Measurements from ENCODE around the gene RND2. TPM values are rescaled to one million over a fixed set of nuclear protein-coding genes. Genes with fewer than 3 reads are reported as not detected.

The RND2 gene
- total and polyA plus RNA-seq, 9 of the 15 experiments (the other 6 are each of a cell fraction or from before 2014, with no cell fraction given) = 0.15 to 1.9 (median 0.98) TPM

DNA sequence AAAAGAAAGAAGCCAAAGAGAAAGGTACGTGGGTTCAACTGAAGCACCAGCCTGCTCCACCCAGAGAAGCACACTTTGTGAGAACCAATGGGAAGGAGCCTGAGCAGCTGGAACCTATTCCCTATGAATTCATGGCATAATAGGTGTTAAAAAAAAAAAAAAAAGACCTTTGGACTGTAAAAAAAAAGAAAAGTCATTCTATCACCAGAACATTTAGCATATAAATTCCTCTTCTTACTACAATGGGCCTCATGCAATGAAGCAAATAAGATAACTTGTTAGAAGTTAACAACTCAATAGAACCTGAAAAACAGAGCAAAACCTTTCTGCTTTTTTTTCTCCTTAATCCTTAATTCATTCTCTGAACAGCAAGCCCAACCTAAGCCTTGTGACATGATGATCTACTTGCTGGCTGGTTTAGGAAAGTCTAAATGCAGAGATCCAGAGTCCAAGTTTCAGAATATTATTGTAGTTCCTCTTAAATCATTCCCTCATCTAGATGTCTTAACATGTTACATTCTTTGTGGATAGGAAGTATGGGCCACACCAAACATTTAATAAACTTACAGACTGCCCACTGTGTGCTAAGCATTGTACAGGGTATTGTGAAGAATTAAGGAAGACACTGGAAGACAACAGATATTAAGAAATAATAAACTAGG, 54.7 kb downstream of the RND2 start:
- TF ChIP-seq SP1 (CRISPR knock-in tag; IDR thresholded peaks at IDR 0.05) = no peak
- TF ChIP-seq KAT8 (IDR thresholded peaks at IDR 0.05; ENCODE audit: low read depth) = no peak
- no peak for TF ChIP-seq GATAD2B (IDR thresholded peaks at IDR 0.05; ENCODE audit: borderline replicate concordance)
- no peak for TF ChIP-seq RBM14 (IDR thresholded peaks at IDR 0.05; ENCODE audit: borderline replicate concordance, insufficient read depth, low read depth, low read length)
- TF ChIP-seq KLF16 (IDR thresholded peaks at IDR 0.05) = no peak
- TF ChIP-seq ZNF165 (CRISPR knock-in tag; IDR thresholded peaks at IDR 0.05; ENCODE audit: borderline replicate concordance) = no peak
- TF ChIP-seq CREB1 (IDR thresholded peaks at IDR 0.05) = no peak
- TF ChIP-seq CREB1 (CRISPR knock-in tag; IDR thresholded peaks at IDR 0.05) = no peak
- no TSS peak for BruUV-seq (replicated peaks)
- CTCF ChIA-PET (ENCODE audit: low intra/inter-chr PET ratio) = interaction anchor here (0.7 kb wide), 1 partner anchor 242 kb away, joined by 4 read pairs; no protein-coding TSS in a partner anchor
- DNase-seq (ENCODE audit: extremely low read depth in 1 of 4, low spot score in 3 of 4) = no peak
- ATAC-seq = no peak
- H2AFZ ChIP-seq (ENCODE audit: low read depth, low read length) = no peak overlapping the region
- no peaks in the 10 kb centered on the region for H4K20me1 ChIP-seq (replicated peaks; ENCODE audit: control insufficient read depth, insufficient read depth, low read length)
- H3K4me2 ChIP-seq (ENCODE audit: insufficient read depth, low read length) = no peak overlapping the region
- FAIRE-seq = no peak
- no peak overlapping the region for H3K27ac ChIP-seq (ENCODE audit: extremely low read depth, low read depth, low read length)
- no peaks in the 10 kb centered on the region for H3K27me3 ChIP-seq (ENCODE audit: control insufficient read depth in 2 of 2, insufficient read depth in 2 of 2, low read length in 2 of 2)
- H3K9me1 ChIP-seq (ENCODE audit: control insufficient read depth, insufficient read depth, low read length) = no peaks in the 10 kb centered on the region
- H3K4me1 ChIP-seq (replicated peaks in 1 of 2; ENCODE audit: control insufficient read depth in 2 of 2, insufficient read depth in 2 of 2, low read length in 2 of 2) = no peaks in the 10 kb centered on the region; a peak in 1 of 5 replicates
- H3K4me3 ChIP-seq = no peak overlapping the region
- no peak overlapping the region for H3K9ac ChIP-seq (ENCODE audit: insufficient read depth in 1 of 2, low read depth in 2 of 2, low read length in 2 of 2)
- POLR2A ChIA-PET = interaction anchor here (1.2 to 1.6 kb wide), 2 partner anchors 8 to 11 kb away, joined by 3 to 5 read pairs; no protein-coding TSS in a partner anchor
- H3K36me3 ChIP-seq (ENCODE audit: control insufficient read depth, insufficient read depth, low read length) = peaks cover 50% of the 10 kb centered on the region; the same call in 2 of the 3 replicates
- H3K79me2 ChIP-seq (ENCODE audit: control insufficient read depth, insufficient read depth, low read length) = no peaks in the 10 kb centered on the region
- in situ Hi-C loops (cut with MboI) (no loop called here), intact Hi-C loops (cut with micrococcal nuclease) (no loop called here)
- H3K9me3 ChIP-seq (replicated peaks; ENCODE audit: control insufficient read depth, insufficient read depth, low read depth, low read length) = no peaks in the 10 kb centered on the region
- WGBS (ENCODE audit: insufficient coverage, low coverage, missing lambda C conversion rate) = no CpG with 5 or more reads among the region's 1 CpG

Other genes with a start within 250 kb of the RND2 start
Only the 7 nearest of the 19 such genes appear.
- 65.3 and 68.6 TPM in 2 replicates for gene AARSD1, start 60.8 kb upstream of the RND2 start, total RNA-seq (2014; rRNA removed)
- 57.8 and 61.9 TPM in 2 replicates for gene AARSD1, start 60.8 kb upstream of the RND2 start, total RNA-seq (2014; rRNA removed; fragmentation: Illumina TruSeq; extraction: Trizol)
- 56.9 and 57.4 TPM in 2 replicates for gene AARSD1, start 60.8 kb upstream of the RND2 start, total RNA-seq (2015; rRNA removed; fragmentation: Illumina TruSeq; extraction: Trizol)
- gene AARSD1, start 60.8 kb upstream of the RND2 start, total RNA-seq (2021) = 56.8 and 60.7 TPM in 2 replicates
- 58.1 and 98.5 TPM in 2 replicates for gene AARSD1, start 60.8 kb upstream of the RND2 start, polyA plus RNA-seq (2011; rRNA removed)
- 67.8 and 75.1 TPM in 2 replicates for gene AARSD1, start 60.8 kb upstream of the RND2 start, polyA plus RNA-seq (2014; fragmentation: Illumina TruSeq; extraction: Trizol)
- 10 to 100 TPM; 51.7 to 91.5 TPM for gene AARSD1, start 60.8 kb upstream of the RND2 start, polyA plus RNA-seq (2014; fragmentation: Nextera tagmentation; extraction: Ambion mirVana)
- 96.2 and 97.9 TPM in 2 replicates for gene AARSD1, start 60.8 kb upstream of the RND2 start, polyA plus RNA-seq (2014; rRNA removed)
- gene PTGES3L, start 45.2 kb upstream of the RND2 start, total RNA-seq (2014; rRNA removed) = 6.0 and 12.2 TPM in 2 replicates
- gene PTGES3L, start 45.2 kb upstream of the RND2 start, total RNA-seq (2014; rRNA removed; fragmentation: Illumina TruSeq; extraction: Trizol) = 8.8 and 9.0 TPM in 2 replicates
- gene PTGES3L, start 45.2 kb upstream of the RND2 start, total RNA-seq (2015; rRNA removed; fragmentation: Illumina TruSeq; extraction: Trizol) = 6.8 and 7.8 TPM in 2 replicates
- 8.2 and 9.6 TPM in 2 replicates for gene PTGES3L, start 45.2 kb upstream of the RND2 start, total RNA-seq (2021)
- 5.5 and 7.7 TPM in 2 replicates for gene PTGES3L, start 45.2 kb upstream of the RND2 start, polyA plus RNA-seq (2011; rRNA removed)
- 11.8 and 12.1 TPM in 2 replicates for gene PTGES3L, start 45.2 kb upstream of the RND2 start, polyA plus RNA-seq (2014; fragmentation: Illumina TruSeq; extraction: Trizol)
- gene PTGES3L, start 45.2 kb upstream of the RND2 start, polyA plus RNA-seq (2014; fragmentation: Nextera tagmentation; extraction: Ambion mirVana) = 10 to 100 TPM; 11.5 to 16.0 TPM
- gene PTGES3L, start 45.2 kb upstream of the RND2 start, polyA plus RNA-seq (2014; rRNA removed) = 10.9 and 14.5 TPM in 2 replicates
- gene RUNDC1, start 44.7 kb upstream of the RND2 start, total RNA-seq (2014; rRNA removed) = 9.4 and 12.0 TPM in 2 replicates
- 6.3 and 6.6 TPM in 2 replicates for gene RUNDC1, start 44.7 kb upstream of the RND2 start, total RNA-seq (2014; rRNA removed; fragmentation: Illumina TruSeq; extraction: Trizol)
- 9.0 and 9.4 TPM in 2 replicates for gene RUNDC1, start 44.7 kb upstream of the RND2 start, total RNA-seq (2015; rRNA removed; fragmentation: Illumina TruSeq; extraction: Trizol)
- 11.1 and 12.5 TPM in 2 replicates for gene RUNDC1, start 44.7 kb upstream of the RND2 start, total RNA-seq (2021)
- gene RUNDC1, start 44.7 kb upstream of the RND2 start, polyA plus RNA-seq (2011; rRNA removed) = 8.1 and 10.5 TPM in 2 replicates
- 10.5 and 12.6 TPM in 2 replicates for gene RUNDC1, start 44.7 kb upstream of the RND2 start, polyA plus RNA-seq (2014; fragmentation: Illumina TruSeq; extraction: Trizol)
- gene RUNDC1, start 44.7 kb upstream of the RND2 start, polyA plus RNA-seq (2014; fragmentation: Nextera tagmentation; extraction: Ambion mirVana) = 1 to 10 TPM; 3.4 to 3.6 TPM
- gene RUNDC1, start 44.7 kb upstream of the RND2 start, polyA plus RNA-seq (2014; rRNA removed) = 8.3 and 8.8 TPM in 2 replicates
- 2,067 and 2,551 TPM in 2 replicates for gene RPL27, start 26.8 kb upstream of the RND2 start, total RNA-seq (2014; rRNA removed)
- gene RPL27, start 26.8 kb upstream of the RND2 start, total RNA-seq (2014; rRNA removed; fragmentation: Illumina TruSeq; extraction: Trizol) = 2,142 and 2,848 TPM in 2 replicates
- 2,702 and 3,023 TPM in 2 replicates for gene RPL27, start 26.8 kb upstream of the RND2 start, total RNA-seq (2015; rRNA removed; fragmentation: Illumina TruSeq; extraction: Trizol)
- 1,539 and 1,728 TPM in 2 replicates for gene RPL27, start 26.8 kb upstream of the RND2 start, total RNA-seq (2021)
- 5,002 and 6,155 TPM in 2 replicates for gene RPL27, start 26.8 kb upstream of the RND2 start, polyA plus RNA-seq (2011; rRNA removed)
- gene RPL27, start 26.8 kb upstream of the RND2 start, polyA plus RNA-seq (2014; fragmentation: Illumina TruSeq; extraction: Trizol) = 4,115 and 4,591 TPM in 2 replicates
- gene RPL27, start 26.8 kb upstream of the RND2 start, polyA plus RNA-seq (2014; fragmentation: Nextera tagmentation; extraction: Ambion mirVana) = 1,000 to 10,000 TPM; 3,710 to 4,120 TPM
- 3,174 and 4,926 TPM in 2 replicates for gene RPL27, start 26.8 kb upstream of the RND2 start, polyA plus RNA-seq (2014; rRNA removed)
- gene IFI35, start 18.4 kb upstream of the RND2 start, total RNA-seq (2014; rRNA removed) = 11.7 and 13.9 TPM in 2 replicates
- 3.9 and 4.7 TPM in 2 replicates for gene IFI35, start 18.4 kb upstream of the RND2 start, total RNA-seq (2014; rRNA removed; fragmentation: Illumina TruSeq; extraction: Trizol)
- 8.4 and 9.4 TPM in 2 replicates for gene IFI35, start 18.4 kb upstream of the RND2 start, total RNA-seq (2015; rRNA removed; fragmentation: Illumina TruSeq; extraction: Trizol)
- 10.6 TPM in 2 replicates for gene IFI35, start 18.4 kb upstream of the RND2 start, total RNA-seq (2021)
- 5.3 and 7.5 TPM in 2 replicates for gene IFI35, start 18.4 kb upstream of the RND2 start, polyA plus RNA-seq (2011; rRNA removed)
- gene IFI35, start 18.4 kb upstream of the RND2 start, polyA plus RNA-seq (2014; fragmentation: Illumina TruSeq; extraction: Trizol) = 11.3 TPM in 2 replicates
- gene IFI35, start 18.4 kb upstream of the RND2 start, polyA plus RNA-seq (2014; fragmentation: Nextera tagmentation; extraction: Ambion mirVana) = 10 to 100 TPM in 1 of 2 experiments, 1 to 10 TPM in 1; 4.4 to 10.2 TPM
- 12.0 and 13.1 TPM in 2 replicates for gene IFI35, start 18.4 kb upstream of the RND2 start, polyA plus RNA-seq (2014; rRNA removed)
- gene VAT1, start 2.8 kb upstream of the RND2 start, total RNA-seq (2014; rRNA removed) = 72.5 and 96.7 TPM in 2 replicates
- 58.6 and 60.6 TPM in 2 replicates for gene VAT1, start 2.8 kb upstream of the RND2 start, total RNA-seq (2014; rRNA removed; fragmentation: Illumina TruSeq; extraction: Trizol)
- gene VAT1, start 2.8 kb upstream of the RND2 start, total RNA-seq (2015; rRNA removed; fragmentation: Illumina TruSeq; extraction: Trizol) = 94.7 and 97.8 TPM in 2 replicates
- gene VAT1, start 2.8 kb upstream of the RND2 start, total RNA-seq (2021) = 141 and 153 TPM in 2 replicates
- gene VAT1, start 2.8 kb upstream of the RND2 start, polyA plus RNA-seq (2011; rRNA removed) = 46.3 and 61.6 TPM in 2 replicates
- gene VAT1, start 2.8 kb upstream of the RND2 start, polyA plus RNA-seq (2014; fragmentation: Illumina TruSeq; extraction: Trizol) = 108 and 109 TPM in 2 replicates
- 10 to 100 TPM; 29.4 to 46.0 TPM for gene VAT1, start 2.8 kb upstream of the RND2 start, polyA plus RNA-seq (2014; fragmentation: Nextera tagmentation; extraction: Ambion mirVana)
- gene VAT1, start 2.8 kb upstream of the RND2 start, polyA plus RNA-seq (2014; rRNA removed) = 62.2 and 66.7 TPM in 2 replicates
- gene BRCA1, start 100.1 kb downstream of the RND2 start, total RNA-seq (2014; rRNA removed) = 68.4 and 82.5 TPM in 2 replicates
- gene BRCA1, start 100.1 kb downstream of the RND2 start, total RNA-seq (2014; rRNA removed; fragmentation: Illumina TruSeq; extraction: Trizol) = 73.2 and 79.1 TPM in 2 replicates
- 59.0 and 61.6 TPM in 2 replicates for gene BRCA1, start 100.1 kb downstream of the RND2 start, total RNA-seq (2015; rRNA removed; fragmentation: Illumina TruSeq; extraction: Trizol)
- 60.2 and 62.3 TPM in 2 replicates for gene BRCA1, start 100.1 kb downstream of the RND2 start, total RNA-seq (2021)
- gene BRCA1, start 100.1 kb downstream of the RND2 start, polyA plus RNA-seq (2011; rRNA removed) = 49.7 and 95.3 TPM in 2 replicates
- gene BRCA1, start 100.1 kb downstream of the RND2 start, polyA plus RNA-seq (2014; fragmentation: Illumina TruSeq; extraction: Trizol) = 74.8 and 77.1 TPM in 2 replicates
- gene BRCA1, start 100.1 kb downstream of the RND2 start, polyA plus RNA-seq (2014; fragmentation: Nextera tagmentation; extraction: Ambion mirVana) = 10 to 100 TPM; 25.9 to 35.6 TPM
- 56.5 and 60.1 TPM in 2 replicates for gene BRCA1, start 100.1 kb downstream of the RND2 start, polyA plus RNA-seq (2014; rRNA removed)

Data from K562 (cell line).